SK-N-SH (cell line): Measurements from ENCODE around the gene CDK8. TPM values are rescaled to one million over a fixed set of nuclear protein-coding genes. Genes with fewer than 3 reads are reported as not detected.

ENCODE experiments used
- CTCF ChIA-PET: fragments of 300-600, 350-600 bp; formaldehyde crosslinking; extraction: SDS; loops from one replicate; lab custom pipeline; 2021; lab: Yijun Ruan, JAX
- POLR2A ChIA-PET: fragments of 350-600 bp; sonication (Branson Sonifier 250); formaldehyde crosslinking; extraction: SDS; loops from one replicate; lab custom pipeline; 2020; ENCODE audit warnings: antibody characterized with exemption, inconsistent platforms; lab: Yijun Ruan, JAX
- DNase-seq: peaks from one replicate; pipeline ENCODE4 v3.0.0; 2012
- H2AFZ ChIP-seq: fragments of 200-600 bp; sonication (generic); 2 replicates; pipeline ENCODE4 v1.8.1; 2016; ENCODE audit warnings: antibody characterized with exemption, mild to moderate bottlenecking, low read depth
- H3F3A ChIP-seq: fragments of 200-600 bp; sonication (generic); replicated peaks from 2 replicates; pipeline ENCODE3; 2016; ENCODE audit warnings: antibody characterized with exemption, mild to moderate bottlenecking; ENCODE audit not compliant: insufficient read depth
- H3K27ac ChIP-seq, 2 experiments: fragments of 200-500 bp in 1 of 2; fragments of 200-600 bp in 1 of 2; sonication (Bioruptor generic) in 1 of 2; sonication (generic), shearing (Covaris generic) in 1 of 2; 2 replicates each; pipeline versions ENCODE4 v1.5.1 to v1.6.1; 2014 to 2016; ENCODE audit warnings: low read depth in 2 of 2, inconsistent platforms in 1 of 2, low read length in 1 of 2, mild to moderate bottlenecking in 1 of 2, mixed read lengths in 1 of 2
- H3K27me3 ChIP-seq: fragments of 200-600 bp; sonication (generic), shearing (Covaris generic); 2 replicates; pipeline ENCODE4 v1.6.1; 2016; ENCODE audit warnings: mixed run types; ENCODE audit not compliant: insufficient read depth
- H3K36me3 ChIP-seq, 2 experiments: fragments of 200-500 bp in 1 of 2; fragments of 200-600 bp in 1 of 2; sonication (Bioruptor generic) in 1 of 2; sonication (generic) in 1 of 2; replicated peaks in 1 of 2; 2 replicates each; pipeline versions ENCODE3 to v1.5.1; 2014 to 2016; ENCODE audit warnings: low read length in 1 of 2, mild to moderate bottlenecking in 1 of 2; ENCODE audit not compliant: insufficient read depth in 2 of 2, control insufficient read depth in 1 of 2
- H3K4me1 ChIP-seq, 2 experiments: fragments of 200-500 bp in 1 of 2; fragments of 200-600 bp in 1 of 2; sonication (Bioruptor generic) in 1 of 2; sonication (generic), shearing (Covaris generic) in 1 of 2; 2 replicates each; pipeline versions ENCODE4 v1.5.1 to v1.6.1; 2014 to 2016; ENCODE audit warnings: low read depth in 1 of 2, low read length in 1 of 2, mixed run types in 1 of 2; ENCODE audit not compliant: insufficient read depth in 2 of 2, control insufficient read depth in 1 of 2
- H3K4me2 ChIP-seq: fragments of 200-600 bp; sonication (generic), shearing (Covaris generic); 2 replicates; pipeline ENCODE4 v1.6.1; 2017; ENCODE audit warnings: mixed run types
- H3K4me3 ChIP-seq, 2 experiments: fragments of 200-500 bp in 1 of 2; fragments of 200-600 bp in 1 of 2; sonication (Bioruptor generic) in 1 of 2; sonication (generic), shearing (Covaris generic) in 1 of 2; 2 replicates each; pipeline versions ENCODE4 v1.5.1 to v1.8.1; 2014 to 2016; ENCODE audit warnings: low read depth in 2 of 2, inconsistent platforms in 1 of 2, low read length in 1 of 2, mild to moderate bottlenecking in 1 of 2, mixed read lengths in 1 of 2, moderate library complexity in 1 of 2
- H3K79me2 ChIP-seq: fragments of 200-600 bp; sonication (generic); 2 replicates; pipeline ENCODE4 v1.8.1; 2017; ENCODE audit warnings: mild to moderate bottlenecking; ENCODE audit not compliant: insufficient read depth
- H3K9ac ChIP-seq: fragments of 200-600 bp; sonication (generic); 2 replicates; pipeline ENCODE4 v1.6.1; 2017; ENCODE audit warnings: mixed run types
- H3K9me2 ChIP-seq: fragments of 200-600 bp; sonication (generic); 2 replicates; pipeline ENCODE4 v1.6.1; 2017; ENCODE audit warnings: mixed run types
- H3K9me3 ChIP-seq: fragments of 200-600 bp; sonication (generic); 2 replicates; pipeline ENCODE4 v1.6.1; 2017; ENCODE audit warnings: mixed run types, mild to moderate bottlenecking, moderate library complexity
- H4K20me1 ChIP-seq: fragments of 200-600 bp; sonication (generic); 2 replicates; pipeline ENCODE4 v1.6.1; 2017; ENCODE audit warnings: mild to moderate bottlenecking, mixed run types; ENCODE audit not compliant: insufficient read depth
- CTCF ChIP-seq: fragments of 200-600 bp; sonication (generic); IDR thresholded peaks from 2 replicates; pipeline ENCODE4 v1.6.1; 2017; ENCODE audit warnings: antibody characterized with exemption, mild to moderate bottlenecking, moderate library complexity
- EP300 ChIP-seq, 2 experiments: IDR thresholded peaks; 2 replicates each; pipeline versions ENCODE4 v1.4.0 to v1.6.1; 2012; ENCODE audit warnings: borderline replicate concordance in 1 of 2, low read depth in 1 of 2, low read length in 1 of 2
- FOSL2 ChIP-seq: IDR thresholded peaks from 2 replicates; pipeline ENCODE4 v1.4.0; 2012; ENCODE audit warnings: low read depth, mild to moderate bottlenecking, moderate library complexity, borderline replicate concordance
- FOXJ3 ChIP-seq: sonication (generic); formaldehyde crosslinking; IDR thresholded peaks from 2 replicates; pipeline ENCODE4 v1.5.1; 2020; ENCODE audit warnings: mild to moderate bottlenecking, missing genetic modification reagents
- MAX ChIP-seq: IDR thresholded peaks from 2 replicates; pipeline ENCODE4 v1.4.0; 2012; ENCODE audit warnings: low read depth
- PBX3 ChIP-seq: IDR thresholded peaks from 2 replicates; pipeline ENCODE4; 2012
- POLR2AphosphoS5 ChIP-seq: IDR thresholded peaks from 2 replicates; pipeline ENCODE4 v1.6.1; 2012; ENCODE audit warnings: low read depth, low read length
- TEAD4 ChIP-seq: IDR thresholded peaks from 2 replicates; pipeline ENCODE4 v1.4.0; 2012; ENCODE audit warnings: mild to moderate bottlenecking, borderline replicate concordance; ENCODE audit not compliant: insufficient read depth
- YY1 ChIP-seq: IDR thresholded peaks from 2 replicates; pipeline ENCODE4 v1.4.0; 2012; ENCODE audit warnings: low read depth, mild to moderate bottlenecking
- WGBS: methylation state at CpG from one replicate; pipeline ENCODE4 v1.1.6; 2017; ENCODE audit warnings: low lambda C conversion rate; 5-methylcytosine and 5-hydroxymethylcytosine counted together
- polyA plus RNA-seq, 3 experiments: library from polyadenylated mRNA; depleted of rRNA; stranded (reverse); fragments of >200 nt; gene quantifications; 2 replicates each; pipeline ENCODE4 v1.2.3, GENCODE V29; 2012
- small RNA-seq, 7 experiments: library from RNA; depleted of rRNA; stranded (forward); fragments of <200 nt; gene quantifications; one replicate each; pipeline ENCODE3, GENCODE V24; 2012

Gene CDK8
- polyA plus RNA-seq, 1 of the 3 experiments (the other 2 are of a cell fraction) = 10.1 TPM

GRCh38 chr13:26448032-26448431 lies 194.1 kb downstream of the CDK8 start (continued):
- TF ChIP-seq POLR2AphosphoS5 (no peak), FOSL2 (no peak)

GRCh38 chr13:26449063-26449848 lies 195.3 kb downstream of the CDK8 start:
- 0% methylated on average over 1 of the region's 2 CpGs for WGBS
- CTCF ChIA-PET = interaction anchor here (0.9 to 1.4 kb wide), 4 partner anchors 13 to 249 kb away, joined by 3 to 5 read pairs (median 4); no protein-coding TSS in a partner anchor
- H3K27ac ChIP-seq = no peak overlapping the region
- no peaks in the 10 kb centered on the region for H3K79me2 ChIP-seq
- no peaks in the 10 kb centered on the region for H3K9me3 ChIP-seq
- H3K27me3 ChIP-seq = no peaks in the 10 kb centered on the region
- no peaks in the 10 kb centered on the region for H4K20me1 ChIP-seq
- no peaks in the 10 kb centered on the region for H3K4me1 ChIP-seq
- TF ChIP-seq FOSL2 (no peak), PBX3 (no peak), EP300 (IDR thresholded peaks at IDR 0.05; ENCODE audit: borderline replicate concordance in 1 of 2, low read depth in 1 of 2, low read length in 1 of 2) (no peak), TEAD4 (no peak), MAX (no peak), CTCF (no peak), POLR2AphosphoS5 (no peak), FOXJ3 (no peak), YY1 (no peak)
- TF ChIP-seq, all 33 proteins: peak for 0
- Histone ChIP-seq H3K4me3 (no peak overlapping the region), H3K4me2 (no peak overlapping the region), H3K9me2 (no peaks in the 10 kb centered on the region), H3F3A (no peaks in the 10 kb centered on the region), H3K36me3 (no peaks in the 10 kb centered on the region), H3K9ac (no peak overlapping the region), H2AFZ (no peak overlapping the region)
- POLR2A ChIA-PET = no interaction called here
- DNase-seq = no peak

Small RNA genes lying within 50 kb of the gene (small RNA-seq; reads per million reads assigned to genes)
- gene RF02271 = 0 reads per million in 7 experiments

Other genes with a start within 250 kb of the CDK8 start
- gene SHISA2, start 202.1 kb upstream of the CDK8 start, polyA plus RNA-seq (2012; rRNA removed) = not detected in 2 replicates
- 13.8 and 21.2 TPM in 2 replicates for gene RNF6, start 31.8 kb upstream of the CDK8 start, polyA plus RNA-seq (2012; rRNA removed)